NCI-H1092 treated with DMSO at 0.1 percent for 48 hours (cell line): ENCODE data around the gene MT1X.

Experiments
- DNase-seq: peaks from one replicate; lab custom pipeline; 2025; lab: John Stamatoyannopoulos, UW

MT1X gene

DNA sequence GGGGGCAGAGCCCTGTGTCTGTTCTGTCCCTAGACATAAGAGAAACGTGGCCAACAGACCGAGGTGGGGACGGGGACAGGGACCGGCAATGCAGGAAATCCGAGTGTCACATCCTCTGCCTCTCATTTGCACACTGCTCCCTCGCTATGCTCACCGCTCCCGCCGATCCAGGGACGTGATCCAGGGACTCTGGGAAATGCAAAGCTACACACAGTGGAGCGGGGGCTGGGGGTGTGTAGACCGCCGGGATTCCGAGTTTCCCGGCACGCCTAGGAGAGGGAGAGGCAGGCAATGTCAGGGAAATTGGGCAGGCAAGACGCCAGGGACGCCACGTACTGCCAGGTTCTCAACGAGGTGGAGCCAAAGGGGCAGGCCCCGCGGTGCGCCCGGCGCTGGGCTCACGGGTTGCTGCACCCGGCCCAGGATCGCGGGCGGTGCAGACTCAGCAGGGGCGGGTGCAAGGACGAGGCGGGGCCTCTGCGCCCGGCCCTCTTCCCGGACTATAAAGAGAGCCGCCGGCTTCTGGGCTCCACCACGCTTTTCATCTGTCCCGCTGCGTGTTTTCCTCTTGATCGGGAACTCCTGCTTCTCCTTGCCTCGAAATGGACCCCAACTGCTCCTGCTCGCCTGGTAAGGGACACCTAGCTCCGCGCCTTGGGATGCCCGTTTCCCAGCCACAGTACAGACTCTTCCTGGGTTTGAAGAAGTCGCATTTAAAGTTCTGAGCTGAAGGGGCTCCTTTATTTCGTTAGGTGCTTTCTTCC lies at the start of gene MT1X:
MT1X (plus strand) TSS at position 532 of the 764 bp plus-strand sequence; CDS start at position 603, 71 bp downstream.
- DNase-seq: peak; percentile 83

DNA sequence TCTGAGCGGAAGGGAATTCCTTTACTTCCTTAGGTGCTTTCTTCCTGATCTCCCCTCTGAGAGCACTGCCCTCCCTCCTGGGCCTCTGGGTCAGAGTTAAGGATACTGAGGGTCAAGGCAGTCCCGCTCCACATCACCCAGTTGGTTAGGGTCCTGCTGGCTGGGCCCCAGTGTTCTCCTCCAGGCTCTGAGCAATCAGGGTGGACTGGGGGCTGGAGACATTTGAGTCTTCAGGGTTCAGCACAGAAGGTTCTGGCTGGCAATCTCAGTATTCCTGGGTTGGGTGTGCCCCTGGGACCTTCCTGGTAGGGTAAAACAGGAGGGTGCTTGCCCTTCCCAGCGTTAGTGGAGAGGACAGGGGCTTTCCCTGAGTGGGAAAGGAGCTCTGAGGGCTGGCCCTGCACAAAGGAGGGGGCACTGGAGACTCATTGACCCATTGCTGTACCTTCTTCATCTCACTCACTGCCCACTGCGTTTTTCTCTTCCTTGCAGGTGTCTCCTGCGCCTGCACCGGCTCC lies 49.4 kb upstream of the MT1X start:
- DNase-seq: no peak

DNA sequence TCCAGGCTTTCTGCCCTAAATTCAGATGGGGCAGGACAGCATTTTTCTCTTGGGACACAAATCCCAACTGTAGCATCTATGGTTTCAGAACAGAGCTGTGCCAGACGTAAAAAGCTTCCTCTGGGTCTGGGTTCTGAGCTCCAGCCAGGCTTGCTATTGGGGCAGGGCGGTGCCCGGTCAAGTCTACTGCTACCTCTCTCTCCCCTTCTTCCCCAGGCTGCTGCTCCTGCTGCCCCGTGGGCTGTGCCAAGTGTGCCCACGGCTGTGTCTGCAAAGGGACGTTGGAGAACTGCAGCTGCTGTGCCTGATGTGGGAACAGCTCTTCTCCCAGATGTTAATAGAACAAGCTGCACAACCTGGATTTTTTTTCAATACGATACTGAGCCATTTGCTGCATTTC lies 48.7 kb upstream of the MT1X start:
- no peak for DNase-seq

DNA sequence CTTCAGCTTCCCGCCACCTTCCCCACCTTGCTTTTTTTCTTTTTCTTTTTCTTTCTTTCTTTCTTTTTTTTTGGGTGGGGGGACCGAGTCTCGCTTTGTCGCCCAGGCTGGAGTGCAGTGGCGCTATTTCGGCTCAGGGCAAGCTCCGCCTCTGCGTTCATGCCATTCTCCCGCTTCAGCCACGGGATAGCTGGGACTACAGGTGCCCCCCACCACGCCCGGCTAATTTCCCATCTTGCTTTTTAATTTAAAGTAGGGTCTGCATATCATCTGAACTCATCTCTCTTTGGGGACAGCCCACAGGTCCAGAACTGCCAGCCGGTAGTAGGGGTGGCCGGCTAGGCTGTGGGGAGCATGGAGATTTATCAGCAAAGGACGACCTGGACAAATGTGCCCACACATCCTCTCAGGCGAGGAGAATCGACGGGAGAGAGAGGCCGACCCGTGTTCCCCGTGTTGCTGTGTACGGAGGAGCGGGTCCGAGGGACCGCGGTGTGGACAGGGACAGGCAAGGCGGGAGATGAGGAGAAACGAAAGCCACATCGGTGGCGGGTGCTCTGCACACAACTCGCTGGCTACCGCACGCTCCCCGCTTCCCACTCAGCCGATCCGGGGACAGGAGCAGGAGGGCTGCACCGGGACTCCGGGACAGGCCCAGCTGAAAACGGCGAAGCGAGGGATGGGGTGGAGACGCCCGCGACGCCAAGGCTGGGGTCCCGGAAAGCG lies 47.4 kb upstream of the MT1X start:
- DNase-seq: no peak

DNA sequence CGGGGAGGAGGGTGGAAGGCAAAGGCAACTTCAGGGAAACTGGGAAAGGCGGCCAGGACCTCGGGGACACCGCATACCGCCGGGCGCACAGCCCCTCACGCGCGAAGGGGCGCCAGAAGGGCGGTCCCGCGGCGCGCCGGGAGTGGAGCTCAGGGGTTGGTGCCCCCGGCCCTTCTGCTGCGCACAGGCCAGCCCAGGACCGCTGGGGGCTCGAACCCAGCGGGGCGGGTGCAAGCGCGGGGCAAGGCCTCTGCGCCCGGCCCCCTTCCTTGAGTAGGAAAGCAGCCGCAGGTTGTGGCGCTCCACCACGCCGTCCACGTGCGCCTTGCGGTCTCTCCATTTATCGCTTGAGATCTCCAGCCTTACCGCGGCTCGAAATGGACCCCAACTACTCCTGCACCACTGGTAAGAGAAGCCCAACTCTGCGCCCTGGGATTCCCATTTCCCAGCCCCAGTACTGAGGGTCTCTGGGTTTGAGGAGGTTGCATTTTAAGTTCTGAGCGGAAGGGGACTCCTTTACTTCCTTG lies 46.8 kb upstream of the MT1X start:
- DNase-seq: no peak

DNA sequence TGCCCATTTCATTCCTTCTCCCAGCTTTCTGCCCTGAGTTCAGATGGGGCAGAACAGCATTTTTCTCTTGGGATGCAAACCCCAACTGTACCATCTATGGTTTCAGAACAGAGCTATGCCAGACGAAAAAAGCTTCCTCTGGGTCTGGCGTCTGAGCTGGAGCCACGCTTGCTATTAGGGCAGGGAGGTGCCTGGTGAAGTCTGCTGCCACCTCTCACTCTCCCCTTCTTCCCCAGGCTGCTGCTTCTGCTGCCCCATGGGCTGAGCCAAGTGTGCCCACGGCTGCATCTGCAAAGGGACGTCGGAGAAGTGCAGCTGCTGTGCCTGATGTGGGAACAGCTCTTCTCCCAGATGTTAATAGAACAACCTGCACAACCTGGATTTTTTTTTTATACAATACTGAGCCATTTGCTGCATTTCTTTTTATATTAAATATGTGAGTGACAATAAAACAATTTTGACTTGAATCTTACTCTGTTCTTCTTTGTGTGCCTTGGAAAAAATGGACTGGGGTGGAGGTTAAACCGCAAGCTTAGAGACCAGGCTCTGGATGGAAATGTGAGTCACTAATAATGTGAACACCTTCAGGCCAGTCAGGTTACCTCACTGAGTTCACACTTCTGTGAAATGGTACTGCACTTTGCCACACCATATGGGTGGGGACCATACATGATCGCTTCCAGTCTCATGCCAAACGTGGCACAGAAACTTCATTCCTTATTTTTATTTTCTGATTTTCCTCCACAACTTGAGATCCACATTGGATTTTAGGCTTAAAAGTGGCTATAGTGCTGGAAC lies 45.5 kb upstream of the MT1X start:
- no peak for DNase-seq

DNA sequence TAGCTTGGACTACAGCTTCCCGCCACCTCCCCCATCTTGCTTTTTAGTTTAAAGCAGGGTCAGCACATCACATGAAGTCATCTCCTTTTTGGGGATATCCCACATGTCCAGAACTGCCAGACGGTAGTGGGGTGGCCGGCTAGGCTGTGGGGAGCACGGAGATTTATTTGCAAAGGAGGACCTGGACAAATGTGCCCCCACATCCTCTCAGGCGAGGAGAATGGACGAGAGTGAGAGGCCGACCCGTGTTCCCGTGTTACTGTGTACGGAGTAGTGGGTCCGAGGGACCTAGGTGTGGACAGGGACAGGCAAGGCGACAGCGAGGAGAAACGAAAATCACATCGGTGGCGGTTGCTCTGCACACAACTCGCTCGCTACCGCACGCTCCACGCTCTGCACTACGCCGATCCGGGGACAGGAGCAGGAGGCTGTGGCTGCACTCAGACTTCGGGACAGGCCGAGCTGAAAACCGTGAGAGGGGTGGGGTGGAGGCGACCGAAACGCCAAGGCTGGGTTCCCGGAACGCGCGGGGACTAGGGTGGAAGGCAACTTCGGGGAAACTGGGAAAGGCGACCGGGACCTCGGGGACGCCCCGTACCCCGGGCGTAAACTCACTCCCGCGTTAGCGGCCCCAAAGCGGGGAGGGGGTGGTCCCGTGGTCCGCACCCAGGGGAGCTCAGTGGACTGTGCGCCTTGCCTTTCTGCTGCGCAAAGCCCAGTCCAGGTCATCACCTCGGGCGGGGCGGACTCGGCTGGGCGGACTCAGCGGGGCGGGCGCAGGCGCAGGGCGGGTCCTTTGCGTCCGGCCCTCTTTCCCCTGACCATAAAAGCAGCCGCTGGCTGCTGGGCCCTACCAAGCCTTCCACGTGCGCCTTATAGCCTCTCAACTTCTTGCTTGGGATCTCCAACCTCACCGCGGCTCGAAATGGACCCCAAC lies 44.2 kb upstream of the MT1X start, which contains the start of gene MT1A:
MT1A (plus strand) TSS at position 853 of the 937 bp plus-strand sequence; CDS start at position 926, 73 bp downstream.
- no peak for DNase-seq

DNA sequence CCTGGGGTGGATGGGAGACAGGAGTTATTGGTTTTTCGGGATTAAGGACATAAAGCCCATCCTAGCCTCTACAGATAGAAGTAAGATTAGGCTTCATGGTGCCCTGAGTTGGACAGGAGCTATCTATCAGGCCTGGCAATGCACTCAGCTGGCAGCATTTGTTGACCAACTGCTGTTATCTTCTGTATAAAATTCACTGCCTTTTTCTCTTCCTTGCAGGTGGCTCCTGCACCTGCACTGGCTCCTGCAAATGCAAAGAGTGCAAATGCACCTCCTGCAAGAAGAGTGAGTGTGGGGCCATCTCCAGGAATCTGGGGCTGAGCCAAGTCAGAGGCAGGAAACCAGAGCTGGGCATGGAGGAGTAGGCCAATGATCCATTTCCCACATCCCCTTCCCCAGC lies 43.2 kb upstream of the MT1X start:
- no peak for DNase-seq

DNA sequence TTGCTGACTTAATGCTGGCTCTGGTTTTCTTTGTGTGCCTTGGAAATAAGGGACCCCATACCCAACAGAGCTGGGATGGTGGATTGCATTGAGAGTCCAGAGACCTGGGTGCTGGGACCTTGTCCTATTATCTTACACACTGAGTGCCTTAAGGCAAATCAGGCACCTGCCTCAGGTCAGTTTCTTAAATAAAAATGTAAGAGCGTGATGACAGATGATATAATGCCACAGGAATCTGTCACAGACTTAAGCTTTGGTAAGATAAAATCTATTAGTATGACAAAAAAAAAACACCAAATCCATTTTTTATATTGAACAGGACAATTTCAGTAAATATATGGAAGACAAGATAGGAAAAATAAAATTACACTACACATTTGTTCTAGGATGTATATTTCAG lies 42.2 kb upstream of the MT1X start:
- DNase-seq: no peak

DNA sequence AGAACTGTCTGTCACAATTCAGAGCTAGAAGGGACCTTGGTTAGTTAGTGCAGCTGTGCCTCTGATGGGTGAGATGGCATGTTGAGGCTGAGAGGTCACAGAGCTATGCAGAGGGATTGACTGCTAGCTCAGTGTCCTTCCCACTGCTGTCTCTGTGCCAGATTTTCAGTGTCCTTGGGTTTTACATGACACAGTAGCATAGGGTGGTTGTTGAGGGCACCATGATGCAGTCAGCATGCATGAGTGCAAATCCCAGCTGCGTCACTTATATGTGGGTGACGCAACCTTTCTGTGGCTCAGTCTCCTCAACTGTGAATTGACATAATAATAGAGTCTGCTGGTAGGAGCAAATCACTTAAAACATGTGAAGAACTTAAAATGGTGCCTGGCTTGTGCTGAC lies 41.1 kb upstream of the MT1X start:
- no peak for DNase-seq

DNA sequence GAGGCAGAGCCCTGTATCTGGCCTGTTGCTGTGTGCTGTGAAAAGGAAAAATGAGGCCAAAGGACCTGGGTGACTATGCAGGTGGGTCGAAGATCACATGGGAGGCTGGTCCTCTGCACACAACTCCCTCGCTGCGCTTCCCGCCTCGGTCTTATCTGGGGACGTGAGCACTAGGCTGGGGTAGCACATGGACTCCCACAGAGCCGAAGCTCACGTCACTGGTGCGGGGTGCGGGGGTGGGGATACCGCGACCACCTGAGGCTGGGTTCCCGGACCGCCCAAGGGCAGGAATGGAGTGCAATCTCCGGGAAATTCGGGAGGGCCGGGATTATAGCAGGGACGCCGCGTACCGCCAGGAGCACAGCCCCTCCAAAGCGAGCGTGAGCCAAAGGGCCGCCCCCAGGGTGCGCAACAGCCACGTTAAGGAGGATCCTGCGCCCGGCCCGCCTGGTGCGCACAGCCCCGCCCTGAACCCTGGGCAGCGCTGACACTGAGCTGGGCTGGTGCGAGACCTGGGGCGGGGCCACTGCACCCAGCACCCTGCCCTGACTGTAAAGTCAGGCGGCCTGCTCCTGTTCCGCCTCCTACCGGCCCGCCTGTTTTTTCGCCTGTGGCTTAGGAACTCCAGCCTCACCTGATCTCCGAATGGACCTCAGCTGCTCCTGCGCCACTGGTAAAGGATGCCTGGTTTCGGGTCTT lies 39.0 kb upstream of the MT1X start:
- DNase-seq: no peak

DNA sequence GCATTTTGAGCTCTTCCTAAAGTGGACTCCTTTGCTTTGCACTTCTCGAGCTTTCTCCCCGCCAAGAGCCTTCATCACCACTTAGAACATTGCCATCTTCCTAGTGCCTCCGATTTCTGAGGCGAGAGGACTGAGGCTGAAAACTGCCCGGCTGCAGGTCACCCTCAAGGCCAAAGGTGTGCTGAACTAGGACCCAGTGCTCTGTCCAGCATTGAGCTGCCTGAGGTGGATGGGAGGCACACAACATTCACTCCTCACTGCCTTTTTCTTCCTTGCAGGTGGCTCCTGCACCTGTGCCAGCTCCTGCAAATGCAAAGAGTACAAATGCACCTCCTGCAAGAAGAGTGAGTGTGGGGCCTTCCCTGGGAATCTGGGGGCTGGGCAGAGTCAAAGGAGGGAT lies 38.4 kb upstream of the MT1X start:
- DNase-seq: no peak

DNA sequence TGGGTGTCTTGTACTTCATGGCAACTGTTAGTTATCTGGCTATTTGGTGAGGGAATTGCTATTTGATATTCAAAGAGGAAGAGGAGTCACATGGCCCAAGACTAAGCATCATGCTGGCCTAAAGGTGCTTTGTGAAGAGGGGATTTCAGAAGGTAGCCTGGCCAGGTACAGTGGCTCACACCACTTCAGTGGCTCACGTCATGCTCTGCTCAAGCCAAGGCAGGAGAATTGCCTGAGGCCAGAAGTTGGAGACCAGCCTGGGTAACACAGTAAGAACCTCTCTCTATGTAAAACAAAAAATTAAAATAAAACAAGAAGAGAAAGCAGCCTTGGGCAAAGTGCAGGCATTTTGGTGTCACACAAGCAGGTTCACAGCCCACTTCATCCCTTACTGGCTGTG lies 37.0 kb upstream of the MT1X start:
- no peak for DNase-seq

DNA sequence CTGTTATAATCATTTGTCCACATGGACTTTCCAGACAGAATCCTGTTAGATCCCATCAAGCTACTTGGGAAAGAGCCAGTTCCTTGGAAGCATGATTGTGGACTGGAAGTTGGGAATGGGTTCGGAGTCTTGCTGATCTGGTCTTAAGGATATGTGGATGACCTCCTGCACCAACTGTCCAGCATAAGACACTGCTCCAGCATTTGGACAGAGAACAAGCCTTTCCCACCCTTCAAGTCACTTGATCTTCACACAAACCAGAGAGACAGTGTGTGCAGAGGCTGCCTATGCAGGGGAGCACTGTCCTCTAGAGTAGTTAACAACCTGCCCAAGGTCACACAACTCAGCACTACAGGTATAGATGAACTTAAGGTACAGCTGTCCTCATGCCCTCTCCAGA lies 36.4 kb upstream of the MT1X start:
- no peak for DNase-seq

DNA sequence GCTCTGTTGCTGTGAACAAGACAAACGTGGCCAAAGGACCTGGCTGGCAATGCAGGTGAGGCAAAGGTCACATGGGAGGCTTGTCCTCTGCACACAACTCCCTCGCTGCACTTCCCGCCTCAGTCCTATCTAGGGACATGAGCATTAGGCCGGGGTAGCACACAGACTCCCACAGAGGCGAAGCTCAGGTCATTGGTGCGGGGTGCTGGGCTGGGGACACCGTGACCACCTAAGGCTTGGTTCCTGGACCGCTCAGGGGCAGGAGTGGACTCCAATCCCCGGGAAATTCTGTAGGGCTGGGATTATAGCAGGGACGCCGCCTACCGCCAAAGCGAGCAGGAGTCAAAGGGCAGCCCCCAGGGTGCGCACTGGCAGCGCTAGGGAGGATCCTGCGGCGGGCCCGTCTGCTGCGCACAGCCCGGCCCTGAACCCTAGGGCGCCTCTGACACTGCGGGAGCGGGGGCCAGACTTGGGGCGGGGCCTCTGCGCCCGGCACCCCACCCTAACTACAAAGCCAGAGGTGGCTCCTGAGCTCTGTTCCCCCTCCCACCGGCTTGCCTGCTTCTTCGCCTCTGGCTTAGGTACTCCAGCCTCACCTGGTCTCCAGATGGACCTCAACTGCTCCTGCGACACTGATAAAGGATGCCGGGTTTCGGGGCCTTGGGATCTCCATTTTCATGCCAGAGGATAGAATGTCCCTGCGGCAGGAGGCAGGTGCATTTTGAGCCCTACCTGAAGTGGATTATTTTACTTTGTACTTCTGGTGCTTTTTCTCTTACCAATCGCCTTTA lies 34.4 kb upstream of the MT1X start:
- DNase-seq: no peak

DNA sequence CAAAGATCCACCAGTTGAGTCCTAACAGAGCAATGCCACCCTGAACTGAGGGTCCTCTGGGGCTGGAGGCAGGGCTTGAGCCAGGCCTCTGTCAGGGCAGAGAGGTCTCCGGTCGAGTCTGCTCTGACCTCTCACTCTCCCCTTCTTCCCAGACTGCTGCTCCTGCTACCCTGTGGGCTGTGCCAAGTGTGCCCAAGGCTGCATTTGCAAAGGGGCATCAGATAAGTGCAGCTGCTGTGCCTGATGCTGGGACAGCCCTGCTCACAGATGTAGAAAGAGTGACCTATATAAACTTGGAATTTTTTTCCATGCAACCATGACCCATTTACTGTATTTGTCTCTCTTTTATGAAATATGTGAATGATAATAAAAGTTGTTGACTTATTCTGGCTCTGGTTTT lies 33.0 kb upstream of the MT1X start:
- DNase-seq: no peak

DNA sequence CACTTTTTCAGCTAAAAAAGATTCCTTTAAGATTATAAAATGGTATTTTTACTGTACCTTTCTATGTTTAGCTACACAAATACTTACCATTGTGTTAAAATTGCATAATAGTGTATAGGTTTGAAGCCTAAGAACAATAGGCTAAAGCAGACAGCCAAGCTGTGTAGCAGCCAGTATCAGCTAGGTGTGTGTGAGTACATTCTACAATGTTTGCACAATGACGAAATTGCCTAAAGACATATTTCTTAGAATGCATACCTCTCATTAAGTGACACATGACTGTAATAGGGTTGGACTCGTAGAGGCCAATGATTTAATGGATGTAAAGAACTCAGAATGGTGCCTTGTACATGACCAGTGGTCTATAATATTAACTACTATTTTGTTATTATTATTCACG lies 32.5 kb upstream of the MT1X start:
- no peak for DNase-seq

DNA sequence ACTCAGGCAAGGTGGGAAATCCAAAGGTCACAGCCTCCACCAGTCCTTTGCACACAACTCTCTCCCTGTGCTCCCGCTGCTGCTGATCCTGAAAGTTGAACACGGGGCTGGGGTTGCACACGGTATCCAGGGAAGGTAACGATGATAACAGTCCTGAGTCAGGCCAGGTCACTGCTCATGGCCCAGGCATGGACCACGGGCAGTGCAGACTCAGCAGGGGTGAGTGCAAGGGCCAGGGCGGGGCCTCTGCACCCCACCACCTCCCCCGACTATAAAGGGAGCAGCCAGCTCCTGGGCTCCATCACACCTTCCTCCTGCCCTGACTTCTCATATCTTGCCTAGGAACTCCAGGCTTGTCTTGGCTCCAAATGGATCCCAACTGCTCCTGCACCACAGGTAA lies 30.7 kb upstream of the MT1X start, which contains the start of gene MT1B:
MT1B (plus strand) TSS at position 301 of the 400 bp plus-strand sequence; CDS start at position 369, 68 bp downstream.
- DNase-seq: no peak

DNA sequence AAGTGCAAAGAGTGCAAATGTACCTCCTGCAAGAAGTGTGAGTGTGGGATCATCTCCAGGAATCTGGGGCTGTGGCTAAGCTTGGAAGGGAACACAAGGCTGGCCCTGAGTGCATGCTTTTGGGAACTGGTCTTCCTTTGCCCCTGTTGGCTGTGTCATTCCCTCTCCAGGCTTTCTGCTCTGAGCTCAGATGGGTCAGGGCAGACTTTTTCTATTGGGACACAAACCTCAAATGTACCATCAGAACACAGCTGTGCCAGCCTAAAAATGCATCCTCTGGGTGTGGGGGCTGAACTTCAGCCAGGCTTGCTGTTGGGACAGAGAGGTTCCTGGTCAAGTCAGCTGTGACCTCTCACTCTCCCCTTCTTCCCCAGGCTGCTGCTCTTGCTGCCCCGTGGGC lies 29.7 kb upstream of the MT1X start:
- no peak for DNase-seq

DNA sequence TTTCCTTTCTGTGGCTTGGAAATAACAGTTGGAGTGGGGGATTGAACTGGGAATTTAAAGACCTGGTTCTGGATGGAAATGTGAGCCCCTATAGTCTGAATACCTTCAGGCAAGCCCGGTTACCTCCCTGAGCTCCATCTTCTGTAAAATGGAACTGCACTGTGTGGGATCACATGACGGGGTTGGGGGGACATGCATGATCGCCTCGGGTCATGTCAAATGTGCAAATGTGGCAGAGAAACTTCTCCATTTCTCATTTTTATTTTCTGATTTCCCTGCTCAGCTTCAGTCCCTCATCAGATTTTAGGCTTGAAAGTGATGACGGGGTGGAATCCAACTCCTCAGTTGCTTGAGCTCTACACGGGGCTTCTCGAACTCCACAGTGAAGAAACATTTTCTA lies 29.1 kb upstream of the MT1X start:
- no peak for DNase-seq
